NT2/D1 (cell line): ENCODE data around the gene KANSL3.

Experiments used
- SUZ12 ChIP-seq: IDR thresholded peaks from 2 replicates; pipeline ENCODE4 v1.6.1; 2011; ENCODE audit not compliant: insufficient read length, insufficient read depth; ENCODE audit errors: extremely low read depth
- YY1 ChIP-seq: IDR thresholded peaks from 2 replicates; pipeline ENCODE4 v1.6.1; 2011; ENCODE audit not compliant: insufficient read length, insufficient read depth
- ZNF274 ChIP-seq: IDR thresholded peaks from 2 replicates; pipeline ENCODE4 v1.6.1; 2011; ENCODE audit warnings: mild to moderate bottlenecking, low read depth, low read length

- TF ChIP-seq YY1 (no peak), ZNF274 (no peak), SUZ12 (no peak)
These were observed 63.7 kb downstream of the KANSL3 start for GRCh38 chr2:96574364-96574763.
